ENCODE measurements around the gene ZDHHC15.
"Not testable (repeated sequence)": the region's sequence is repeated elsewhere in the genome, so short reads cannot be mapped to it uniquely, and the experiment has no call there.

The ZDHHC15 gene

GRCh38 chrX:75522565-75523431, at the start of gene ZDHHC15:
Gene ZDHHC15, minus strand, starts transcription at chrX:75523037. Its CDS starts 13 bp downstream, at chrX:75523024.
- DNase-seq: peak; percentile 16

GRCh38 chrX:75560544-75560943, 37.7 kb upstream of the ZDHHC15 start:
- not testable (repeated sequence) for DNase-seq

- DNase-seq: no peak
Observed at GRCh38 chrX:75547783-75548182, 24.9 kb upstream of the ZDHHC15 start.

- no peak for DNase-seq
Observed at GRCh38 chrX:75546724-75547511, 24.1 kb upstream of the ZDHHC15 start.

- DNase-seq: no peak
Observed at GRCh38 chrX:75544786-75545185, 21.9 kb upstream of the ZDHHC15 start.

- DNase-seq: no peak
Observed at GRCh38 chrX:75483933-75484332, 38.9 kb downstream of the ZDHHC15 start.

- DNase-seq: not testable (repeated sequence)
Observed at GRCh38 chrX:75461780-75462179, 61.1 kb downstream of the ZDHHC15 start.

- DNase-seq: no peak
Observed at GRCh38 chrX:75421688-75422230, 101.1 kb downstream of the ZDHHC15 start.

GRCh38 chrX:75407153-75407552, 115.7 kb downstream of the ZDHHC15 start:
- DNase-seq: not testable (repeated sequence)

GRCh38 chrX:75390470-75390869, 132.4 kb downstream of the ZDHHC15 start:
- DNase-seq: no peak

- DNase-seq: no peak
Observed at GRCh38 chrX:75369721-75370120, 153.1 kb downstream of the ZDHHC15 start.

GRCh38 chrX:75366861-75367260, 156.0 kb downstream of the ZDHHC15 start:
- no peak for DNase-seq

- no peak for DNase-seq
Observed at GRCh38 chrX:75365243-75365975, 157.4 kb downstream of the ZDHHC15 start.

- no peak for DNase-seq
Observed at GRCh38 chrX:75361788-75362187, 161.0 kb downstream of the ZDHHC15 start.

GRCh38 chrX:75348601-75349000, 174.2 kb downstream of the ZDHHC15 start:
- DNase-seq: not testable (repeated sequence)

GRCh38 chrX:75337525-75337924, 185.3 kb downstream of the ZDHHC15 start:
- DNase-seq: no peak

- no peak for DNase-seq
Observed at GRCh38 chrX:75335127-75335458, 187.7 kb downstream of the ZDHHC15 start.

GRCh38 chrX:75334407-75335126, 188.3 kb downstream of the ZDHHC15 start:
- DNase-seq: not testable (repeated sequence)

GRCh38 chrX:75327607-75328006, 195.2 kb downstream of the ZDHHC15 start:
- DNase-seq: no peak
